NCI-H2081 (cell line): Measurements from ENCODE around the gene PREB.
A peak's percentile ranks its signal among the peaks of the same experiment; 100 is the strongest.

ENCODE experiments used
- DNase-seq, 2 experiments: peaks; one replicate each; lab custom pipeline; 2025; lab: John Stamatoyannopoulos, UW

Gene PREB

DNA sequence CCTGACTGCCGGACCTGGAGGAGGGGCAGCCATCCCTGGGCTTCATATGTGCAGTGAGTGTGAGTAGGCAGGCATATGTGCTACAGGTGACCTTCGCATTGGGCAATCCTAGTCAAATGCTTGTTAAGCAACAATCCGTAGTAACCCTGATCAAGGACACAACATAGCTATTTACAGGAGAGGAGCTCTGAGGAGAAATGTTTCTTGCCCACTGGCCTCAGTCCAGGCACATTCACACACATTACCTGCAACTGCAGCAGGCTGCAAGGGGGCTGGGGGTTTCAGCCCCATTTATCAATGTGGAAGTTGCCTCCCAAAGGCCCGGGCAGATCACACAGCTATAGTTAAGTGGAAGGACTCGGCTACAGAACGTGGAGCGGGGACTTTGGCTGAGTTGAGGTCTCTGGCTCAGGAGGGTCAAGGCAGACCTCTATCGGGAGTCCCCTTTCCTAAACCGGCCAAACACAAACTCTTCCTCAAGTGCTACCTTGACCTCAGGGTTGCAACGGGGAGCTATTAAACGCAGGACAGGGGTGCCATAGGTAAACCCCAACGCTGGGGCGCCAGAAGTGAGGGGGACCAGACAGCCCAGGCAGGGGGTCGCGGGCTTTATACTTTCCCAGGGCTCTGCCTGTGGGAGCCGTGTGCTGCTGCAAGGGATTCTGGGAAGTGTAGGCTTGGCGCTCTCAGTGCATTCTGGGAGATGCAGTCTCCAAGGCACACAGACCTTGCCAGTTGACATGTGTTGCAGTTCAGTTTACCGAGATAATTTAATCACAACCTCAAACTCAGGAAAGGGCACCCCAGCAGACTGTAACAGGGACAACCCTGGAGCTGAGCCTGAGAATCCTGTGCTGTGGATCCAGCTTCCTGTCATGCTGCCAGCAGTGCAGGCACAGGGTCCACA is 38.4 kb downstream of the PREB start:
- peak; percentile 32 to 73 for DNase-seq

DNA sequence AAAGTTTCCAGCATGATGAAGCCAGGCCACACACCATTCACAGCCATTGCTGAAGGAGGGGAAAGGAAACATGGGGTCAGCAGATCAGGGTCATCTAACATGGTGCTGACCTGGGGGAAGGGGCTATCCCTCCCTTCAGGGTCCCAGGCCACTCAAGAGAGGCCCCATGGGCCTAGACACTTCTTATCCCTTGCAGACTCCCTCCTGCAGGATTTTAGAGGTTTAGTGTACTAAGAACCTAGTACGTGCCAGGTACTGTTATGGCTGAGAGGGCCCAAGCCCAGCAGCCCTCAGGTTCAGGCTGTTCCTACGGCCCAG is 39.0 kb downstream of the PREB start:
- DNase-seq: no peak

GRCh38 chr2:27094353-27094984 is 40.0 kb downstream of the PREB start:
- no peak for DNase-seq

DNA sequence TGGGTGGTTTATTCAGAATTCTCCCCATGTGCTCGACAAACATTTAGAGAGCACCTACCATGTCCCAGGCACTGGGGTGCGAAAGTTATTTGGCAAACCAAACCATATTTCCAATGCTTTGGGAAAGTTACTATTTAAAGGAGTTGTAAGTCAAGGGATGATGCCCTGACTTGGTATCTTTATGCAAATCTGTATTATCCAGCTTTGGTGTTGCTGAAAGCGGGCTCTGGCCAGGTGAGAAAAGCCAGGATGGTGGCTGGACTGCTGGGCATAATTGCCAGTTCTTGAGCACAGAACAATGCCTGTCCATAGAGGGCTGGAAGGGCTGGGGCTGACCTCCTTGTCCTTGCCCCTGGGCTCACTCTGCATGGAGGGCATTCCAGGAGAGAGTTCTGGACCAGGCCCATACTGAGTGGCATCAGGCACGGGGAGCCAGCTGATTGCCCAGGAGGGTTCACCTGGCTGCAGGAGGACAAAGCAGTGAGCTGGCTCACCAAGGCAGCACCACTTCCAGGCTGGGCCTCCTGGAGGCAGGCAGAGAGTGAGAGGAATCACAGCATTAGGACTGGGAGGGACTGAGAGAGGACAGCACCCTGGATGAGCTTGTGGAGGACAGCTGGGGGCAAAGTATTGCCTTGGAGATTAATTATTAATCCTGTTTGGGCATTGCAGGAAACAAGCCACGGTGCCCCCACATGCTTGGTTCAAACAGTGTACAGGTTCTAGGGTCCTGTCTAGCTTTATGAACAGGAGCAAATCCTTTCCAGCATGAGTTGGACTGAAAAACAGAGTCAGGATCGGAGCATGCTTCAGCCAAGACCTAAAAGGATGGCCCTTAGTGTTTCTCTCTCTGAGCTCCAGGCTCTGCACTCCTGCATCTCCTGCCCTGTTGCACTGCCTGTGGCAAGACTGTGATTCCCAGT is 40.7 kb downstream of the PREB start:
- no peak for DNase-seq

DNA sequence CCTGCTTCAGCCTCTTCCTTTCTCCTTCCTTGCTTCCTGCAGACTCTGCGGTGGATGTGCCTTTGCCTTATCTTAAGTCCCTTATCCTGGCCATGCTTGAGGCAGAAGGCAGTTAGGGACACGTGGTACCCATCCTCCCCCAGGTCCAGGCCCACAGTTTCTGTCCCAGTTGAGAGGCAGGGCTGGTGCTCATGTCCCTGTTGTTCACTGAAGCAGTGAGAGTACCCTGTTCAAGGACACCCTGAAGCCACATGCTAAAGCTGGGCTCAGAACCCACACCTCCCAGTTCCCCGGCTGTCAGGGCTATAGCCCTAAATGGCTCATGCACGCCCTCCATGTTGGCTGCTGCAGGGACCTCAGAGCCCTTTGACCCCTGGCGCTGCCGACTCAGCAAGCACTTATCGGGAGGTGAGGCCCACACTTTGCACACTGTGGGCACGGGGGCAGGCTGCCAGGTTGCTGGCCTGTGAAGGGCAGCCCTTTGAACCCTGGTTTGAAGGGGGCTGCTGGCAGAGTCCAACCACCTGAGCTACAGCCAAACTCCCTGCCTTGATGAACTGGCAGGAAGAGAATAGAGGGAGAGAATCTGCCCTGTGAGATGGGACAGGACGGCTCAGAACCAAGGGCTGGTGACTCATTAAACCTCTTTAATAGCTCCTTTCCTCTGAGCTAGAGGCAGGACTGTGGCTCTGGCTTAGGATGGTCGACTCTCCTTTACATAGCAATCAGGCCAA is 41.6 kb downstream of the PREB start:
- DNase-seq: no peak

GRCh38 chr2:27091746-27092695 is 42.4 kb downstream of the PREB start:
- DNase-seq: no peak

GRCh38 chr2:27089111-27089954 is 45.1 kb downstream of the PREB start:
- no peak for DNase-seq

GRCh38 chr2:27088634-27089033 is 45.8 kb downstream of the PREB start:
- DNase-seq: no peak

DNA sequence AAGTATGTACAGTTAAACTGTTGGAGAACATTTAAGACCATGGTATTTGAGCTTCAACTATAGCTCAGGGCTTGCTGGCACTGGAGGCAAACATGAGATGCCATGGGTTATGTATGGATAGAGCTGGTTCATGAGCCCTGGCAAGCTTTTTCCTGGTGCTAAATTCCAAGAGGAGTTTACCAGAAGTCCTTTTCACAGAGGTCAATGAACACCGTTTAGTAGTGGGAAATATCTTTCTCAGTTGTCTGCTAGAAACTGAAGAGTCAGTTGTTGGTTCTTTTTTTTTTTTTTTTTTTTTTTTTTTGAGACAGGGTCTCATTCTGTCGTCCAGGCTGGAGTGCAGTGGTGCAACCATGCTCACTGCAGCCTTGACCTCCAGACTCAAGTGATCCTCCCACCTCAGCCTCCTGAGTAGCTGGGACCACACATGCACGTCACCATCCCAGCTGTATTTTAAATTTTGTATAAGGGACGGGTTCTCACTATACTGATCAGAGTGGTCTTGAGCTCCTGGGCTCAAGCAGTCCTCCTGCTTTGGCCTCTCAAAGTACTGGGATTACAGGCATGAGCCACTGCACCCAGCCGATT is 46.5 kb downstream of the PREB start:
- DNase-seq: no peak

GRCh38 chr2:27086724-27087593 is 47.5 kb downstream of the PREB start, which contains the start of gene KHK:
KHK (plus strand) TSS chr2:27086772; CDS start chr2:27087260, 488 bp downstream.
- peak; percentile 81 to 82 for DNase-seq

DNA sequence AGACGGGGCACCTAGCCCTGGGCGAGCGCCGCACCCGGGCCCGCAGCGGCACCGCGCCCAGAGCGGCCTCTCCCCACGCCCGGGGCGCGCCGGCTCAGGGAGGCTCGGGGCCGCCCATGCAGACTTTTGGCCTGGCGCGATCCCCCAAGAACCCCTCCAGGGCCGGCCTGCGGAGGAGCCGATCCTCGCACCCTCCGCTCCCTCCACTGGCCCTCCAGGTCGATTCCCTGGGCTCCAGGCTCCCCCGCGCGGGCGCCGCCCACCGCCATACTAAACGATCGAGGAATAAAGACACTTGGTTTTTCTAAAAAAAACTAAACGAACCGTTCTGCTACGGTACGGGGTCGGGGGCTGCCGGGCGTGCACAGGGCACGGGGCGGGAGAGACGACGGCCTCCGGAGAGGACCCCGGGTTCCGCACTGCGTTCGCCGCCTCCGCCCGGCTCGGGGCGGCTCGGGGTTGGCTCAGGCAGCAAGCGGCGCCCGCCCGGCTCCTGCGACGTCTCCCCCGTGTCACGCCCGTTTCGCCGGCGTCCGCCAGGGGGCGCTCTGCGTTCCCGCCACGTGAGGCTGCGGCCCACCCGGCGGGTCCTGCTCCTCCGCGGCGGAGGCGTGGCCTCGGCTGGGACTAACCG is 48.2 kb downstream of the PREB start:
- DNase-seq: peak; percentile 92 to 94

GRCh38 chr2:27085673-27086089 is 48.8 kb downstream of the PREB start:
- DNase-seq: peak; percentile 24 to 50

GRCh38 chr2:27085062-27085672 is 49.3 kb downstream of the PREB start:
- DNase-seq: no peak

GRCh38 chr2:27084297-27085061 is 50.0 kb downstream of the PREB start:
- no peak for DNase-seq

DNA sequence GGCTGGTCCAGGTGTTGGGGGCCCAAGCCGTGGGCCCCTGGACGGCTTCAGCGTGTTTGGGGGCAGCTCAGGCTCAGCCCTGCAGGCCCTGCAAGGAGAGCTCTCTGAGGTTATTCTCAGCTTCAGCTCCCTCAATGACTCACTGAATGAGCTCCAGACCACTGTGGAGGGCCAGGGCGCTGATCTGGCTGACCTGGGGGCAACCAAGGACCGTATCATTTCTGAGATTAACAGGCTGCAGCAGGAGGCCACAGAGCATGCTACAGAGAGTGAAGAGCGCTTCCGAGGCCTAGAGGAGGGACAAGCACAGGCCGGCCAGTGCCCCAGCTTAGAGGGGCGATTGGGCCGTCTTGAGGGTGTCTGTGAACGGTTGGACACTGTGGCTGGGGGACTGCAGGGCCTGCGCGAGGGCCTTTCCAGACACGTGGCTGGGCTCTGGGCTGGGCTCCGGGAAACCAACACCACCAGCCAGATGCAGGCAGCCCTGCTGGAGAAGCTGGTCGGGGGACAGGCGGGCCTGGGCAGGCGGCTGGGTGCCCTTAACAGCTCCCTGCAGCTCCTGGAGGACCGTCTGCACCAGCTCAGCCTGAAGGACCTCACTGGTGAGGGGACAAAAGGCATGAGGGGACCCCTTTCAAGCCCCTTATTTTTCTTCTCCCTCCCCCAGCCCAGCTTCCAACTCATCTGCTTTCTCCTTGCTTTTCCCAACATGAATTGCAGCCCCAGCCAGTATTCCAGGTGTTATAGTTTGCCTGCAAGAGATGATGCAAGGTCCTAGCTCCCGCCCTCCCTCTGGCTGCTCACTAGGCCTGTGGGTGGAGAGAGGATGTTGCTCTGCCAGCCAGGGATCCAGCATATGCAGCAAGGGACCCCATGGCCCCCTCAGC is 50.8 kb downstream of the PREB start:
- DNase-seq: no peak
